MM.1S (cell line): Measurements from ENCODE around the gene CNTRL.

ENCODE experiments used
- DNase-seq: peaks from one replicate; pipeline ENCODE4 v3.0.0-alpha.2; 2015
- H2AFZ ChIP-seq: fragments of 300-600 bp; sonication (generic); 2 replicates; pipeline ENCODE4 v1.6.0; 2016; ENCODE audit warnings: antibody characterized with exemption, low read length
- H3F3A ChIP-seq: fragments of 300-600 bp; sonication (generic); 2 replicates; pipeline ENCODE4 v1.6.1; 2016; ENCODE audit warnings: mild to moderate bottlenecking, antibody characterized with exemption, low read length, moderate library complexity, mixed read lengths; ENCODE audit not compliant: insufficient read depth
- H3K27ac ChIP-seq: fragments of 300-600 bp; sonication (generic); 2 replicates; pipeline ENCODE4 v1.5.1; 2016; ENCODE audit warnings: mild to moderate bottlenecking, low read length
- H3K27me3 ChIP-seq: fragments of 300-600 bp; sonication (generic); replicated peaks from 2 replicates; pipeline ENCODE4 v1.6.0; 2016; ENCODE audit warnings: low read length; ENCODE audit not compliant: insufficient read depth
- H3K36me3 ChIP-seq: fragments of 300-600 bp; sonication (generic); replicated peaks from 2 replicates; pipeline ENCODE4 v1.6.1; 2016; ENCODE audit warnings: mild to moderate bottlenecking, low read length, mixed read lengths; ENCODE audit not compliant: insufficient read depth
- H3K4me1 ChIP-seq: fragments of 300-600 bp; sonication (generic); 2 replicates; pipeline ENCODE4 v1.6.1; 2016; ENCODE audit warnings: low read length, mixed read lengths
- H3K4me2 ChIP-seq: fragments of 300-600 bp; sonication (generic); 2 replicates; pipeline ENCODE4 v1.6.0; 2016; ENCODE audit warnings: low read depth, low read length
- H3K4me3 ChIP-seq: fragments of 300-600 bp; sonication (generic); 2 replicates; pipeline ENCODE4 v1.5.1; 2016; ENCODE audit warnings: low read length, mixed read lengths
- H3K79me2 ChIP-seq: fragments of 300-600 bp; sonication (generic); 2 replicates; pipeline ENCODE4 v1.6.1; 2016; ENCODE audit warnings: mixed run types, low read length, mixed read lengths
- H3K9ac ChIP-seq: fragments of 300-600 bp; sonication (generic); 2 replicates; pipeline ENCODE4 v1.6.1; 2016; ENCODE audit warnings: low read length, mixed read lengths
- H3K9me2 ChIP-seq: fragments of 300-600 bp; sonication (generic); replicated peaks from 2 replicates; pipeline ENCODE4 v1.6.1; 2016; ENCODE audit warnings: mild to moderate bottlenecking, low read length, mixed read lengths; ENCODE audit not compliant: insufficient read depth
- H3K9me3 ChIP-seq: fragments of 300-600 bp; sonication (generic); replicated peaks from 2 replicates; pipeline ENCODE4 v1.6.1; 2016; ENCODE audit warnings: mild to moderate bottlenecking, low read length, mixed read lengths; ENCODE audit not compliant: insufficient read depth
- H4K20me1 ChIP-seq: fragments of 300-600 bp; sonication (generic); 2 replicates; pipeline ENCODE4 v1.6.1; 2016; ENCODE audit warnings: mild to moderate bottlenecking, low read length, moderate library complexity, mixed read lengths; ENCODE audit not compliant: insufficient read depth
- EZH2 ChIP-seq: fragments of 300-600 bp; sonication (generic); optimal IDR thresholded peaks from 2 replicates; pipeline ENCODE3; 2017; ENCODE audit warnings: low read depth, mild to moderate bottlenecking, antibody characterized with exemption, low read length, mixed read lengths
- EZH2phosphoT487 ChIP-seq: fragments of 300-600 bp; sonication (generic); IDR thresholded peaks from 2 replicates; pipeline ENCODE4 v1.6.1; 2018; ENCODE audit warnings: antibody characterized with exemption, low read length
- TF ChIP-seq, protein P1 (sequence below): fragments of 300-600 bp; sonication (generic); IDR thresholded peaks from 2 replicates; pipeline ENCODE4 v1.5.1; 2016; ENCODE audit warnings: antibody characterized with exemption, low read length, mixed read lengths

Gene CNTRL

DNA sequence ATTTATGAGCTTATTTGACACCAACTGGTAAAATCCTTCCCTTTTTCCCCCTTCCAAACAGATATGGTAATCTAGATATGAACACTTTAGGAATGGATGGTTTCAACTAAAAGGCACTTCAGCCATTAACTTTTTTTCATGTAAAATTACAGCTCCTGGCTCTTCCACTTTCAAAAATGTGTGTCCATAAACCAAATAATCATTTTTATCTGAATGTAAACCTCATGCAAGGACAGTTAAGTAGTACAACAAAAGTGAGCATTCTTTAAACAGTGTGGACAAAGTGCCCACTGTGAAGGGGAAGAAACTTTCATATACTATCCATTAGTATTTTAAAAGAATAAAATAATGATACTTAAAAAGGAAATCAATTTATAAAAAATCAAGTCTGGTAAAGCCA, 109.7 kb downstream of the CNTRL start:
- DNase-seq: no peak
- Histone ChIP-seq H3K4me3 (no peak overlapping the region), H3K9me3 (no peaks in the 10 kb centered on the region), H3K4me2 (no peak overlapping the region), H3K27ac (no peak overlapping the region), H3K36me3 (peaks cover 12% of the 10 kb centered on the region), H4K20me1 (peaks cover under 1% of the 10 kb centered on the region), H3K4me1 (no peaks in the 10 kb centered on the region), H3K79me2 (peaks cover 65% of the 10 kb centered on the region), H3K9ac (no peak overlapping the region), H3K9me2 (no peaks in the 10 kb centered on the region), H3F3A (no peaks in the 10 kb centered on the region), H2AFZ (no peak overlapping the region), H3K27me3 (no peaks in the 10 kb centered on the region)
- TF ChIP-seq EZH2 (no peak), EZH2phosphoT487 (no peak)
- TF ChIP-seq, protein P1, sequence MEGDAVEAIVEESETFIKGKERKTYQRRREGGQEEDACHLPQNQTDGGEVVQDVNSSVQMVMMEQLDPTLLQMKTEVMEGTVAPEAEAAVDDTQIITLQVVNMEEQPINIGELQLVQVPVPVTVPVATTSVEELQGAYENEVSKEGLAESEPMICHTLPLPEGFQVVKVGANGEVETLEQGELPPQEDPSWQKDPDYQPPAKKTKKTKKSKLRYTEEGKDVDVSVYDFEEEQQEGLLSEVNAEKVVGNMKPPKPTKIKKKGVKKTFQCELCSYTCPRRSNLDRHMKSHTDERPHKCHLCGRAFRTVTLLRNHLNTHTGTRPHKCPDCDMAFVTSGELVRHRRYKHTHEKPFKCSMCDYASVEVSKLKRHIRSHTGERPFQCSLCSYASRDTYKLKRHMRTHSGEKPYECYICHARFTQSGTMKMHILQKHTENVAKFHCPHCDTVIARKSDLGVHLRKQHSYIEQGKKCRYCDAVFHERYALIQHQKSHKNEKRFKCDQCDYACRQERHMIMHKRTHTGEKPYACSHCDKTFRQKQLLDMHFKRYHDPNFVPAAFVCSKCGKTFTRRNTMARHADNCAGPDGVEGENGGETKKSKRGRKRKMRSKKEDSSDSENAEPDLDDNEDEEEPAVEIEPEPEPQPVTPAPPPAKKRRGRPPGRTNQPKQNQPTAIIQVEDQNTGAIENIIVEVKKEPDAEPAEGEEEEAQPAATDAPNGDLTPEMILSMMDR: no peak

DNA sequence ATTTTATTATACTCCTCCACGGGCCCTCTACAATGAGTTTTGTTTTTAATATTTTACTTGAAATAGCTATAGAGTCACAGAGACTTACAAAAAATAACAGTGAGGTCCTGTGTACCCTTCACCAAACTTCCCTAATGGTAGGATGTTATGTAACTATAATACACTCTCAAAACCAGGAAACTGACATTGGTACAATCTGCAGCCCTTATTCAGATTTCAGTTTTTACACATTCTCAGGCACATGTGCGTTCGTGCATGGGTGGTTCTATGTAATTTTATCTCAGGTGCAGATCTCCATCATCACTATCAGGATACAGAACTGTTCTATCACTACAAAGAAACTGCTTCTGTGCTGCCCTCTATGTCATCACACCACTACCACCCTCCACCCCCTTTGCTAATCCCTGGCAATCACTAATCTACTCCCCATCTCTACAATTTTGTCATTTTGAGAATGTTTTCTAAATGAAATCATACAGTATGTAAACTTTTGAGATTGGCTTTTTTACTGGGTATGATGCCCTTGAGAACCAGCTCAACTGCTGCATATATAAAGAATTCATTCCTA, 110.5 kb downstream of the CNTRL start:
- Histone ChIP-seq H2AFZ (no peak overlapping the region), H3K27me3 (no peaks in the 10 kb centered on the region), H3K4me2 (no peak overlapping the region), H3K9me3 (no peaks in the 10 kb centered on the region), H3K9ac (no peak overlapping the region), H4K20me1 (peaks cover 5% of the 10 kb centered on the region), H3K4me1 (no peaks in the 10 kb centered on the region), H3K79me2 (peaks cover 70% of the 10 kb centered on the region), H3K27ac (no peak overlapping the region), H3K9me2 (no peaks in the 10 kb centered on the region), H3K4me3 (no peak overlapping the region), H3F3A (no peaks in the 10 kb centered on the region), H3K36me3 (peaks cover 12% of the 10 kb centered on the region)
- TF ChIP-seq EZH2phosphoT487 (no peak), EZH2 (no peak)
- TF ChIP-seq, protein P1: no peak
- DNase-seq: no peak

DNA sequence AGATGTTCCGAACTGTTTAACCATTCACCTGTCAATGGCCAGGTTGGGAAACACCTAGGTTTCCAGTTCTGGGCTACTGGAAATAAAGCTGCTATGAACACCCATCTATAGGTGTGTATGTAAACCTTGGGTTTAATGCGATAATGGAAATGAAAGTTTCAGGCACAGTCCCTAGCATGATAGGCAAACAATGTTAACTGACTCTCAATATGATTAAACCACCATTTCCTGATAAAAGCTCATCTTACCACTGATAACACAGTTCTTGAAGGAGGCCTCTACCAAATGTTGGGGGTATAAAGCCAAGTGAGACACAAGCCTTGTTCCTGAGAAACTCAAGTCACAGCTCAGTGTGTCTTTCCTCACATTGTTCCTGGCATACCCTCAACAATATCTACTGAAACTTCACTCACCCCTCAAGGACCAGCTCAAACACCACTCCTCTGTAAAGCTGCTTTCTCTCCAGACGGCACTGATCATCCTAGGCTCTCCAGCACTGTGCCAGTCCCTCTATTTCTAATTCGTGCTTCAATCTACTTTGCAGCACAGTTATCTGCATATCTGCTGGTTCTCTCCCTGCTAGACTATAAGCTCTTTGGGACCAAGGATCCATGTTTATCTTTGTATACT, 111.1 kb downstream of the CNTRL start:
- H3F3A ChIP-seq: no peaks in the 10 kb centered on the region
- H3K27me3 ChIP-seq: no peaks in the 10 kb centered on the region
- no peak overlapping the region for H3K4me2 ChIP-seq
- H3K79me2 ChIP-seq: peaks cover 75% of the 10 kb centered on the region
- H3K9ac ChIP-seq: no peak overlapping the region
- peaks cover 12% of the 10 kb centered on the region for H3K36me3 ChIP-seq
- H2AFZ ChIP-seq: no peak overlapping the region
- no peak for TF ChIP-seq EZH2phosphoT487
- no peak for TF ChIP-seq EZH2
- TF ChIP-seq, protein P1: no peak
- no peak overlapping the region for H3K4me3 ChIP-seq
- H3K27ac ChIP-seq: no peak overlapping the region
- DNase-seq: no peak
- no peaks in the 10 kb centered on the region for H3K9me2 ChIP-seq
- H3K4me1 ChIP-seq: no peaks in the 10 kb centered on the region
- peaks cover 5% of the 10 kb centered on the region for H4K20me1 ChIP-seq
- no peaks in the 10 kb centered on the region for H3K9me3 ChIP-seq
